ENCODE results near the gene CPSF6. TPM values are rescaled to one million over a fixed set of nuclear protein-coding genes. Genes with fewer than 3 reads are reported as not detected.

The CPSF6 gene
- total and polyA plus RNA-seq, 2 of the 8 experiments (the other 6 are each of a cell fraction or from before 2014, with no cell fraction given) = 92.7 to 167 TPM

DNA sequence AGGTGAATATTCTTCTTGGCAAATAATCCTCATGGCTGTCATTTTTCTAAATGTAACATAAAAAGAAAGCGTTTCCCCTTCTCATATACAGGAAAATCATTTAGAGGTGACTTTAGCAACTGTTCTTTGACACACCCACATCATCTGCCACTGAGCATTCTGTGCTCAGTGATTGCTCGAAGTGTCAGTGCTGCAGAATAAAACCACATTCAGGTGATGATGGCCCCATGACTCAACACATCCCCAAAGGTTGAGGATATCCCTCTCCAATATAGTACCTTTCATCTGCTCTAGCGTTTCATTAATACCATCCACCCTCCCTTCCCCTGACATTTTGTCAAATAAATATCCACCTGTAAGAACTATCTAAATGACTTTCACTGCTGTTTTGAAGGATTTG lies 28.7 kb upstream of the CPSF6 start (continued):
- TF ChIP-seq, protein P1, sequence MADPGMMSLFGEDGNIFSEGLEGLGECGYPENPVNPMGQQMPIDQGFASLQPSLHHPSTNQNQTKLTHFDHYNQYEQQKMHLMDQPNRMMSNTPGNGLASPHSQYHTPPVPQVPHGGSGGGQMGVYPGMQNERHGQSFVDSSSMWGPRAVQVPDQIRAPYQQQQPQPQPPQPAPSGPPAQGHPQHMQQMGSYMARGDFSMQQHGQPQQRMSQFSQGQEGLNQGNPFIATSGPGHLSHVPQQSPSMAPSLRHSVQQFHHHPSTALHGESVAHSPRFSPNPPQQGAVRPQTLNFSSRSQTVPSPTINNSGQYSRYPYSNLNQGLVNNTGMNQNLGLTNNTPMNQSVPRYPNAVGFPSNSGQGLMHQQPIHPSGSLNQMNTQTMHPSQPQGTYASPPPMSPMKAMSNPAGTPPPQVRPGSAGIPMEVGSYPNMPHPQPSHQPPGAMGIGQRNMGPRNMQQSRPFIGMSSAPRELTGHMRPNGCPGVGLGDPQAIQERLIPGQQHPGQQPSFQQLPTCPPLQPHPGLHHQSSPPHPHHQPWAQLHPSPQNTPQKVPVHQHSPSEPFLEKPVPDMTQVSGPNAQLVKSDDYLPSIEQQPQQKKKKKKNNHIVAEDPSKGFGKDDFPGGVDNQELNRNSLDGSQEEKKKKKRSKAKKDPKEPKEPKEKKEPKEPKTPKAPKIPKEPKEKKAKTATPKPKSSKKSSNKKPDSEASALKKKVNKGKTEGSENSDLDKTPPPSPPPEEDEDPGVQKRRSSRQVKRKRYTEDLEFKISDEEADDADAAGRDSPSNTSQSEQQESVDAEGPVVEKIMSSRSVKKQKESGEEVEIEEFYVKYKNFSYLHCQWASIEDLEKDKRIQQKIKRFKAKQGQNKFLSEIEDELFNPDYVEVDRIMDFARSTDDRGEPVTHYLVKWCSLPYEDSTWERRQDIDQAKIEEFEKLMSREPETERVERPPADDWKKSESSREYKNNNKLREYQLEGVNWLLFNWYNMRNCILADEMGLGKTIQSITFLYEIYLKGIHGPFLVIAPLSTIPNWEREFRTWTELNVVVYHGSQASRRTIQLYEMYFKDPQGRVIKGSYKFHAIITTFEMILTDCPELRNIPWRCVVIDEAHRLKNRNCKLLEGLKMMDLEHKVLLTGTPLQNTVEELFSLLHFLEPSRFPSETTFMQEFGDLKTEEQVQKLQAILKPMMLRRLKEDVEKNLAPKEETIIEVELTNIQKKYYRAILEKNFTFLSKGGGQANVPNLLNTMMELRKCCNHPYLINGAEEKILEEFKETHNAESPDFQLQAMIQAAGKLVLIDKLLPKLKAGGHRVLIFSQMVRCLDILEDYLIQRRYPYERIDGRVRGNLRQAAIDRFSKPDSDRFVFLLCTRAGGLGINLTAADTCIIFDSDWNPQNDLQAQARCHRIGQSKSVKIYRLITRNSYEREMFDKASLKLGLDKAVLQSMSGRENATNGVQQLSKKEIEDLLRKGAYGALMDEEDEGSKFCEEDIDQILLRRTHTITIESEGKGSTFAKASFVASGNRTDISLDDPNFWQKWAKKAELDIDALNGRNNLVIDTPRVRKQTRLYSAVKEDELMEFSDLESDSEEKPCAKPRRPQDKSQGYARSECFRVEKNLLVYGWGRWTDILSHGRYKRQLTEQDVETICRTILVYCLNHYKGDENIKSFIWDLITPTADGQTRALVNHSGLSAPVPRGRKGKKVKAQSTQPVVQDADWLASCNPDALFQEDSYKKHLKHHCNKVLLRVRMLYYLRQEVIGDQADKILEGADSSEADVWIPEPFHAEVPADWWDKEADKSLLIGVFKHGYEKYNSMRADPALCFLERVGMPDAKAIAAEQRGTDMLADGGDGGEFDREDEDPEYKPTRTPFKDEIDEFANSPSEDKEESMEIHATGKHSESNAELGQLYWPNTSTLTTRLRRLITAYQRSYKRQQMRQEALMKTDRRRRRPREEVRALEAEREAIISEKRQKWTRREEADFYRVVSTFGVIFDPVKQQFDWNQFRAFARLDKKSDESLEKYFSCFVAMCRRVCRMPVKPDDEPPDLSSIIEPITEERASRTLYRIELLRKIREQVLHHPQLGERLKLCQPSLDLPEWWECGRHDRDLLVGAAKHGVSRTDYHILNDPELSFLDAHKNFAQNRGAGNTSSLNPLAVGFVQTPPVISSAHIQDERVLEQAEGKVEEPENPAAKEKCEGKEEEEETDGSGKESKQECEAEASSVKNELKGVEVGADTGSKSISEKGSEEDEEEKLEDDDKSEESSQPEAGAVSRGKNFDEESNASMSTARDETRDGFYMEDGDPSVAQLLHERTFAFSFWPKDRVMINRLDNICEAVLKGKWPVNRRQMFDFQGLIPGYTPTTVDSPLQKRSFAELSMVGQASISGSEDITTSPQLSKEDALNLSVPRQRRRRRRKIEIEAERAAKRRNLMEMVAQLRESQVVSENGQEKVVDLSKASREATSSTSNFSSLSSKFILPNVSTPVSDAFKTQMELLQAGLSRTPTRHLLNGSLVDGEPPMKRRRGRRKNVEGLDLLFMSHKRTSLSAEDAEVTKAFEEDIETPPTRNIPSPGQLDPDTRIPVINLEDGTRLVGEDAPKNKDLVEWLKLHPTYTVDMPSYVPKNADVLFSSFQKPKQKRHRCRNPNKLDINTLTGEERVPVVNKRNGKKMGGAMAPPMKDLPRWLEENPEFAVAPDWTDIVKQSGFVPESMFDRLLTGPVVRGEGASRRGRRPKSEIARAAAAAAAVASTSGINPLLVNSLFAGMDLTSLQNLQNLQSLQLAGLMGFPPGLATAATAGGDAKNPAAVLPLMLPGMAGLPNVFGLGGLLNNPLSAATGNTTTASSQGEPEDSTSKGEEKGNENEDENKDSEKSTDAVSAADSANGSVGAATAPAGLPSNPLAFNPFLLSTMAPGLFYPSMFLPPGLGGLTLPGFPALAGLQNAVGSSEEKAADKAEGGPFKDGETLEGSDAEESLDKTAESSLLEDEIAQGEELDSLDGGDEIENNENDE (IDR thresholded peaks at IDR 0.05; ENCODE audit: insufficient replicate concordance, low read length) = no peak
- TF ChIP-seq MAX (IDR thresholded peaks at IDR 0.05) (no peak), YY1 (IDR thresholded peaks at IDR 0.05; ENCODE audit: low read depth, low read length) (no peak)
